GM23338 (cell line): ENCODE results near the gene TIMM44. TPM values are rescaled to one million over a fixed set of nuclear protein-coding genes. Genes with fewer than 3 reads are reported as not detected.

Experiments used
- ATAC-seq: fragments of 200-7000 bp; cut with Tn5 transposase; 3 replicates; pipeline ENCODE4 v1.9.1; 2020
- DNase-seq: peaks from one replicate; pipeline ENCODE4 v3.0.0-alpha.2; 2015; ENCODE audit warnings: low spot score
- H2AFZ ChIP-seq: fragments of 200-600 bp; sonication (generic); 2 replicates; pipeline ENCODE4 v1.8.0; 2016; ENCODE audit warnings: antibody characterized with exemption, mild to moderate bottlenecking, moderate library complexity
- H3F3A ChIP-seq: fragments of 200-600 bp; sonication (generic); replicated peaks from 2 replicates; pipeline ENCODE4 v1.8.0; 2017; ENCODE audit warnings: antibody characterized with exemption, mixed run types, low read depth
- H3K27ac ChIP-seq: fragments of 200-600 bp; sonication (generic); 2 replicates; pipeline ENCODE4 v1.6.1; 2016; ENCODE audit warnings: low read depth
- H3K27me3 ChIP-seq: fragments of 200-600 bp; sonication (generic); 2 replicates; pipeline ENCODE4 v1.8.0; 2016; ENCODE audit warnings: mild to moderate bottlenecking, mixed run types, moderate library complexity; ENCODE audit not compliant: insufficient read depth
- H3K36me3 ChIP-seq: fragments of 200-600 bp; sonication (generic); 2 replicates; pipeline ENCODE4 v1.8.0; 2016; ENCODE audit warnings: mild to moderate bottlenecking; ENCODE audit not compliant: insufficient read depth
- H3K4me1 ChIP-seq: fragments of 200-600 bp; sonication (generic); 2 replicates; pipeline ENCODE4 v1.8.0; 2016; ENCODE audit warnings: mild to moderate bottlenecking, moderate library complexity; ENCODE audit not compliant: insufficient read depth
- H3K4me2 ChIP-seq: fragments of 200-600 bp; sonication (generic); 2 replicates; pipeline ENCODE4 v1.7.1; 2017; ENCODE audit warnings: mixed run types
- H3K4me3 ChIP-seq: fragments of 200-600 bp; sonication (generic); 2 replicates; pipeline ENCODE4 v1.6.1; 2016; ENCODE audit warnings: mixed run types
- H3K79me2 ChIP-seq: fragments of 200-600 bp; sonication (generic); replicated peaks from 2 replicates; pipeline ENCODE4 v1.8.0; 2017; ENCODE audit warnings: mild to moderate bottlenecking; ENCODE audit not compliant: insufficient read depth
- H3K9me2 ChIP-seq: fragments of 200-600 bp; sonication (generic); 2 replicates; pipeline ENCODE4 v1.8.0; 2017; ENCODE audit not compliant: insufficient read depth
- H4K20me1 ChIP-seq: fragments of 200-600 bp; sonication (generic); replicated peaks from 2 replicates; pipeline ENCODE4 v1.8.0; 2017; ENCODE audit warnings: mild to moderate bottlenecking; ENCODE audit not compliant: insufficient read depth
- H3K27ac Mint-ChIP-seq: 2 replicates; pipeline ENCODE4 v1.8.0; 2020; ENCODE audit warnings: inconsistent platforms, mild to moderate bottlenecking, moderate library complexity, mixed read lengths
- H3K27me3 Mint-ChIP-seq: 3 replicates; pipeline ENCODE4 v1.8.0; 2022; ENCODE audit warnings: low read depth, mild to moderate bottlenecking, moderate library complexity, mixed read lengths, inconsistent platforms; ENCODE audit not compliant: insufficient read depth, poor library complexity
- H3K36me3 Mint-ChIP-seq: 3 replicates; pipeline ENCODE4 v1.8.0; 2021; ENCODE audit warnings: low read depth, mild to moderate bottlenecking, inconsistent platforms, moderate library complexity, mixed read lengths
- H3K4me1 Mint-ChIP-seq: 3 replicates; pipeline ENCODE4 v1.8.0; 2020; ENCODE audit warnings: mild to moderate bottlenecking, inconsistent platforms, mixed read lengths
- H3K4me3 Mint-ChIP-seq: 3 replicates; pipeline ENCODE4 v1.8.0; 2021; ENCODE audit warnings: moderate library complexity, mild to moderate bottlenecking, inconsistent platforms, mixed read lengths
- H3K9me3 Mint-ChIP-seq: 3 replicates; pipeline ENCODE4 v1.8.0; 2020; ENCODE audit warnings: moderate library complexity, mild to moderate bottlenecking, inconsistent platforms, mixed read lengths
- CTCF ChIP-seq, 2 experiments: fragments of 200-600 bp in 1 of 2; sonication (generic) in 1 of 2; conservative IDR thresholded peaks; 2 replicates each; pipeline versions ENCODE4 v1.5.1 to v1.6.1; 2016 to 2017; ENCODE audit warnings: antibody characterized with exemption in 2 of 2, low read depth in 2 of 2, mild to moderate bottlenecking in 2 of 2, moderate library complexity in 1 of 2
- ETS1 ChIP-seq: IDR thresholded peaks from 2 replicates; pipeline ENCODE4 v1.6.1; 2016; ENCODE audit warnings: antibody characterized with exemption
- EZH2 ChIP-seq: fragments of 200-600 bp; sonication (generic); IDR thresholded peaks from one replicate; pipeline ENCODE4 v1.8.0; 2017; ENCODE audit warnings: antibody characterized with exemption, mild to moderate bottlenecking, low read depth; ENCODE audit not compliant: unreplicated experiment
- JUNB ChIP-seq: IDR thresholded peaks from one replicate; pipeline ENCODE4 v1.6.1; 2016; ENCODE audit warnings: antibody characterized with exemption; ENCODE audit not compliant: unreplicated experiment
- REST ChIP-seq: IDR thresholded peaks from one replicate; pipeline ENCODE4 v1.6.1; 2018; ENCODE audit warnings: antibody characterized with exemption; ENCODE audit not compliant: unreplicated experiment
- ZNF114 ChIP-seq: fragments of 250-450 bp; sonication (Bioruptor Pico); IDR thresholded peaks from 2 replicates; pipeline ENCODE4 v1.5.0; 2020; ENCODE audit warnings: mild to moderate bottlenecking, moderate library complexity
- ZNF331 ChIP-seq: fragments of 250-450 bp; sonication (Bioruptor Pico); IDR thresholded peaks from 2 replicates; pipeline ENCODE4 v1.5.0; 2020; ENCODE audit warnings: low read depth, mild to moderate bottlenecking, moderate library complexity
- ZNF462 ChIP-seq: fragments of 250-450 bp; sonication (Bioruptor Pico); IDR thresholded peaks from 2 replicates; pipeline ENCODE4 v1.5.0; 2020; ENCODE audit warnings: mild to moderate bottlenecking, moderate library complexity
- polyA plus RNA-seq: library from polyadenylated mRNA; unstranded; fragments of >200 nt; fragmentation: Nextera tagmentation; extraction: Ambion mirVana; gene quantifications from 2 replicates; pipeline ENCODE4 v1.2.1, GENCODE V29; 2016
- total RNA-seq: library from RNA; depleted of rRNA; stranded (reverse); fragments of >200 nt; shearing (Covaris generic); gene quantifications from 2 replicates; pipeline ENCODE4 v1.2.3, GENCODE V29; 2014

Gene TIMM44
- total and polyA plus RNA-seq, 2 experiments from 2014 or later: 125 to 128 TPM

- no peaks in the 10 kb centered on the region for H3K9me3 Mint-ChIP-seq
- H3K36me3 Mint-ChIP-seq: peaks cover 69% of the 10 kb centered on the region
- H3K27me3 Mint-ChIP-seq: peaks cover 4% of the 10 kb centered on the region
- peaks cover 88% of the 10 kb centered on the region for H3K79me2 ChIP-seq
- H3K27ac Mint-ChIP-seq: no peak overlapping the region; the same call in 1 of the 2 replicates
- H3K4me1 ChIP-seq: no peaks in the 10 kb centered on the region
- H3K4me1 Mint-ChIP-seq: no peaks in the 10 kb centered on the region; the same call in 1 of the 3 replicates
- no peaks in the 10 kb centered on the region for H3K27me3 ChIP-seq
- no peaks in the 10 kb centered on the region for H3K9me2 ChIP-seq
- no peak; the same call in 2 of the 3 replicates for ATAC-seq
- H3K27ac ChIP-seq: no peak overlapping the region
- no peak overlapping the region for H3K4me3 ChIP-seq
- DNase-seq: no peak
- H4K20me1 ChIP-seq: peaks cover 61% of the 10 kb centered on the region
- TF ChIP-seq JUNB (no peak), EZH2 (no peak)
- peaks cover 23% of the 10 kb centered on the region for H3K36me3 ChIP-seq
- H3F3A ChIP-seq: peaks cover 5% of the 10 kb centered on the region
- no peak overlapping the region for H3K4me3 Mint-ChIP-seq
- no peak overlapping the region for H3K4me2 ChIP-seq
- no peak overlapping the region for H2AFZ ChIP-seq
These were observed 44.8 kb upstream of the TIMM44 start for GRCh38 chr19:7988307-7988706.

GRCh38 chr19:7987114-7987768, 43.8 kb upstream of the TIMM44 start:
- peaks cover 31% of the 10 kb centered on the region for H3K36me3 ChIP-seq
- H3K4me2 ChIP-seq: no peak overlapping the region
- no peak overlapping the region for H3K4me3 ChIP-seq
- Mint-ChIP-seq H3K27ac (no peak overlapping the region), H3K4me3 (no peak overlapping the region), H3K27me3 (peaks cover 4% of the 10 kb centered on the region), H3K36me3 (peaks cover 75% of the 10 kb centered on the region), H3K4me1 (no peaks in the 10 kb centered on the region; the same call in 2 of the 3 replicates), H3K9me3 (no peaks in the 10 kb centered on the region)
- peaks cover 8% of the 10 kb centered on the region; the same call in 1 of the 2 replicates for H3F3A ChIP-seq
- H3K79me2 ChIP-seq: peaks cover 85% of the 10 kb centered on the region
- no peak for ATAC-seq
- no peaks in the 10 kb centered on the region for H3K4me1 ChIP-seq
- H3K9me2 ChIP-seq: no peaks in the 10 kb centered on the region
- no peaks in the 10 kb centered on the region for H3K27me3 ChIP-seq
- DNase-seq: no peak
- peaks cover 51% of the 10 kb centered on the region for H4K20me1 ChIP-seq
- no peak overlapping the region for H3K27ac ChIP-seq
- no peak overlapping the region for H2AFZ ChIP-seq
- no peak for TF ChIP-seq ZNF462
- no peak for TF ChIP-seq ZNF331 (CRISPR knock-in tag)
- no peak for TF ChIP-seq REST
- no peak for TF ChIP-seq JUNB
- no peak for TF ChIP-seq CTCF (conservative IDR thresholded peaks at IDR 0.05; ENCODE audit: low read depth in 2 of 2)
- no peak for TF ChIP-seq ETS1
- no peak for TF ChIP-seq ZNF114 (CRISPR knock-in tag)
